ENCODE measurements around the gene TMUB1.

Gene TMUB1

DNA sequence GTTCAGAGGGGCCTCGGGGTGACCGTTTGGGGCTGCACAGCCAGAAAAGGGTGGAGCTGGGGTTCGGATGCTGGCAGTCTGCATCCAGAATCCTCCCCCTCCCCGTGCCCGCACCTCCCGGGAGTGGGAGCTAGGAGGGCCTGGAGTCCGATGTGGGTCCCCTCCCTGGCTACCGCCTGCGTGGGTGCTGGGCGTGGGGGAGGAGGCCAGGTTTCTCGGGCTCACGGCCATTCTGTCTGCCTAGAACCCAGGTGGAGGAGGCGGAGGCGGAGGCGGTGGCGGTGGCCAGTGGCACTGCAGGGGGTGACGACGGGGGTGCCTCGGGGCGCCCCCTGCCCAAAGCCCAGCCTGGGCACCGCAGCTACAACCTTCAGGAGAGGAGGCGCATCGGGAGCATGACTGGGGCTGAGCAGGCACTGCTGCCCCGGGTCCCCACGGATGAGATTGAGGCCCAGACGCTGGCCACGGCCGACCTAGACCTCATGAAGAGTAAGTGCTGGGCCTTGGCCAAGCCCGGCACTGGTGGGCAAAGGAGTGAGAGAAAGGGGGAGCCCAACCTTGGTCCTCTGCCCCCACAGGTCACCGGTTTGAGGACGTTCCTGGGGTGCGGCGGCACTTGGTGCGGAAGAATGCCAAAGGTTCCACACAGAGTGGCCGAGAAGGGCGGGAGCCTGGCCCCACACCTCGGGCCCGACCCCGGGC is 16.9 kb downstream of the TMUB1 start:
- no peak for DNase-seq (ENCODE audit: low read depth)

DNA sequence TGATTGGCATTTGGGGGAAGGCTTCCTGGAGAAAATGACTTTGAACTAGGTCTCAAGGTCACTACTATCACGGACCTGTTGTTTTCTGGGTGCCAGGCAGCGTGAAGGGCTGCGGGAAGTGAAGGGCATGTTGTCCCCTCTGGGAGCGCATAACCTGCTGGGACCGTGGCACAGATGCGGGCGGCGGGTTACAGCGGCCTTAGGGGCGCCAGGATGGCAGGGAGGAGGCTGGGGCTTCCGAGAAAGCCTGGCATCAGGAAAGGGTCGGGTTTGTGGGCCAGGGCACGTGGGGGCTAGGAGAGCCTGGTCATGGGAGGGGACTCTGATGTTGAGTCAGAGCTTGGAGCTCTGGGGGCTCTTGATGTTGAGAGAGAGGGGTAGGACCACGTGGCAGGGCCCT is 17.8 kb downstream of the TMUB1 start:
- no peak for DNase-seq (ENCODE audit: low read depth)

DNA sequence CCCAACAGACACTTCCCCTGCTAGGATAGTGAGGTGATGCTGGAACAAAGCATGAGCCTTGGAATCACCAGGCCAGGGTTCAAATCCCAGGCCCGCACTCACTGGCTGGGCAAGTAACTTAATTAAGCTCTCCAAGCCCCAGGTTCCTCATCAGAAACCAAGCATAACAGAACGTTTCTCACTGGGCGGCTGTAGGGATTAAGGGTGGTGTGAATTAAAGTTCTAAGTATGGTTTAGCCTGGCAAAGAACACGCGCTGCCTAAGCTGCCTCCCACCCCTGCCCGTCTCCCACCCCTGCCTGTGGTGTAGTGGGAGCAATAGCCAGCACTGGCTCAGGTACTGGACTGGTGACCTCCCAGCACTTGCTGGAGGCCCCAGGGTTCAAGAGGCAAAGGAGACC is 18.3 kb downstream of the TMUB1 start:
- DNase-seq (ENCODE audit: low read depth) = no peak

DNA sequence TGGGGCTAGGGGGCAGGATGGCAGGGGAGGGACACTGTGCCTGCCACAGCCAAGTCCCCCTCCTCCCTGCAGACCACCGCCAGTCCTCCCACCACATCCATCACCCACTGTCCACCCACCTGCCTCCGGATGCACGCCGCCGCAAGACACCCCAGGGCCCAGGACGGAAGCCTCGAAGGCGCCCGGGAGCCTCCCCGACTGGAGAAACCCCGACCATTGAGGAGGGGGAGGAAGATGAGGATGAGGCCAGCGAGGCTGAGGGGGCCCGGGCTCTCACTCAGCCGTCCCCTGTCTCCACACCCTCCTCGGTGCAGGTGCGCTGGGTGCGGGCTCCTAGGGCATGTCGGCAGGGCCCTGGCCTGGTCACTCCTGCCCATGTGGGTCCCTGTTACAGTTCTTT is 18.8 kb downstream of the TMUB1 start:
- DNase-seq (ENCODE audit: low read depth) = no peak

DNA sequence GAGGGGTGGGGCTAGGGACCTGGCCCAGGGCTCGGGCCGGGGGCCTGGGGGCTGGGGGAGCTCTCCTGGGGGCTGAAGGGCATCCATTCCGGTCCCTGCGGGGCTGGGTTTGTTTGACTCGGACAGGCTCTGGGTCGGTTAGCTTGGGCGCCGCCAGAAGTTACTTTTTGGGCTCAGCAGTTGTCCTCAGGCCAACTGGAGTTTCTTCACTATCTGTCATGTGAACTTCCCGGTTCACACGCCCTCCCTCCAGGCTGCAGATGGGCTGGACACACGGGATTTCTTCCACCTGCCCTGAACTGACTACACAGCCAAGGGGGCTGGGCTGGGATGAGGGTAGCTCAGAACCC is 20.1 kb downstream of the TMUB1 start:
- peak; percentile 83 for DNase-seq (ENCODE audit: low read depth)

DNA sequence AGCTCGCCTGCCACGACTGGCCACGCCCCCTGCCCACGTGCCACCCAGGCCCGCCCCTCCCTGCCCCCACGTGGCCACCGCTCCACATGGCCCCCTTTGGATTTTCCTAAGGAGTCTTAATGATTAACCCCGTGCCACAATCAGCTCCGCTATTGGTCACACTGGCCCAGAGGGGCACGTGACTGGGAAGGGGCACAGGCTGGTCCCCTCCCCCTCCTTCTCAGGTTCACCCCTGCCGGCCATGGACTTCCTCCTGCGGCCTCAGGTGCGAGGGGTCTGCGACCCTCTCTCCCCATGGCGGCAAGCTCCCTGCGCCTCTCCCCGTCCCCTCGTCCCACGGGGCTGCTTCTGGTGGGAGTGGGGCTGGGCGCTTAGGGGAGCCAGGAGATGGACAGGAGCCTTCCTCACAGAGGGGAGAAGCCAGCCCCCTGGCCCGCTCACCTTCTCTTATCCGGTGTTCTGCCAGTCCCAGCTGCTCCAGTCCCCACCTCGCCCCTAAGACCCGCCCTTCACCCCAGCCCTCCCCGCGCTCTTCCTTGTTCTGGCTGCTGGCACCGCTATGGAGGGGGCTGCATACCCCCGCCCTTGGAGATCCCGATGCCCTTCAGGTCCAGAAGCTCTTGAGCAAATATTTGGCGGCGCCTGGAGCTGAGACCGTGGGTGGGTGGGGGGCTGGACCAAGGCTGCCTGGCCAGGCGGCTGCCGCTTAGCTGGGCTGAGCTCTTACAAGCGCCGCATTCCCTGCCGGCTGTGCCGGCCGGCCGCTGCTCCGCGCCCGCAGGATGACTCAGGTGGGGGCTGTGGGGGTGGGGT is 20.7 kb downstream of the TMUB1 start:
- peak; percentile 78 for DNase-seq (ENCODE audit: low read depth)

DNA sequence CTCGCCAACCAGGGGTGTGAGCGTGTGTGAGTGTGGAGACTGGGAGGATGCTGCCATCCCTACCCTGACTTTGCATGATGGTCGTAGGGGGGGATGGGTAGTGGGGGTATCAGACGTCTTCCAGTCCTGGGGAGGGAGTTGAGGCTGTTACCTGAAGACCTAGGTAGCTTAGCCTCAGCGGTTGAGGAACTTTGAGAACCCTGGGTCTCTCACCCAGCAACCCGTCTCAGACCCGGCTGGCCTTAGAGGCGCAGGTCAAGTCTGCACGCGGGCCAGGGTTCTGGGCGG is 21.2 kb downstream of the TMUB1 start:
- DNase-seq (ENCODE audit: low read depth) = no peak

DNA sequence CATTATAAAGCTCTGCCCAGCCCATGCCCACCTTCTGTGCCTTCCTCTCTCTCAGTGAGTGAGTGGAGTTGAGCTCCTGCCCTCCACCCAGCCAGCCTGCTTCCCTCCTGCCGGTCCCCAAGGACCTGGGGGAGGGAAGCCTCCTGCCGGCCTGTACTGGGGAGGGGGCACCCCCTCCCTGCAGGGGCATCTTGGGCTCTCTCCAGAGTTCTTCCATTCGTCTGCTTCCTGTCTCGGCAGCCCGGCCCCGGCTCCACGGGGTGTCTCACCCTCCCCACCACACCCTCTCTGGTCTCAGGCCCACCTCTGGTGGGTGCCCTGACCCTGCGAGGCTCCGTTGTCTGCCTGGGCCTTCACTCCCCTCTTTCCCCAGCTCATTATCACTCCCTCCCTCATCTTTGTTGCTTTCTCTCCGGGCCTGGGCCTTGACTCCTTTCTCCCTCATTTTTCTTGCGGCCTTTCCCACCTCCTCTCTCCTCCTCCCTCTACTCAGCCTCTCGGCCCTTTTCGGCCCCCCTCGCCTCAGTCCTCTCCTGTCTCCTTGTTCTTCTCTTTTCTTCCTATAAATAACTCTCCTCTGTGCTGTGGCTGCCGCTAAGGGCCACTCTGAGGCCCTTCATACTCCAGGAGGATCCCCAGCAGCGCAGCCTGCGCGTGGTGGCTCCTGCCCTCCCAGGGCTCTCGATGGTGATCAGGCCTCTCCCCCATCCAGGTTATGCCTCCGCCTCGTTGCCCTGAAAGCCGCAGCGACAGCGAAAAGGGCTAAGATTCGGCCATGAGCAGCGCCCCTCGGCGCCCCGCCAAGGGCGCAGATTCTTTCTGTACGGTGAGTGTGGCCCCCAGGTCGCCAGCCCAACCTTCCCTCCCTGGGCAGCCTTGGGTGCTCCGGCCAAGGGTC is 21.8 kb downstream of the TMUB1 start:
- DNase-seq (ENCODE audit: low read depth) = peak; percentile 24

DNA sequence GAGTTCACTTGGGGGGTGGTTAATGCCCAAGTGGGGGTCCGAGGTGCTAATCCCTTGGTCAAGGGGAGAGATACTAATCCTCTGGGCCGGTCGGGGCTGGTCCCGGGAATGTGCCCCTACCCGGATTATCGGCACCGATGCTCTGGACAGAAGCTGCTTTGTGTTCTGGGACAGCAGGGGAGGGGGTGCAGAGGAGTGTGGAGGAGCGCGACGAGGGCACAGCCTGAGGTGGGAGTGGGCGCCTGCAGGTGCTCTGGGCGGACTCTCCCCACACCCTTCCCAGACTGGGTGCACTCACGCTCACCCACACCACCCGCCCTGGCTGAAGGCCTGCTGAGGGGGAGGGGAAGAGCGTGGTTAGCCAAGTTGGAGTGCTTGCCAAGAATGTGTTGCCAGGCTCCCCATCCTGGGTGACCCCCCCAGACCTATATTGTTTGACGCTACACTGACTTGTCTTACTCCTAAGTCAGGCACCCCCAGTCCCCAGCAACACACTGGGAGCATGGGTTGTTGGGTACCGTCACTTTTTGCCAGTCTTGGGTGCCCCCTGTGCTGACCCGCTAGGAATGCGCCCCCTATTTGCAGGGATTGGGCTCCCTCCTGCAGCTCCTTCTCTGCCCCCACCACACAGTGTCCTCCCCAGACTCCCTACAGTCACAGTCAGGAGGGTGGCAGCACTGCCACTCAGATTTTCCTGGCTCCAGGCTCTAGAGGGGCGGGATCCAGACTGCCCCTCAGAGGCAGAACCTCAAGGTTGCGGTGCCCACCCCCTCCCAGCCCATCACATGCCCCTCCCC is 22.7 kb downstream of the TMUB1 start:
- peak; percentile 71 for DNase-seq (ENCODE audit: low read depth)

DNA sequence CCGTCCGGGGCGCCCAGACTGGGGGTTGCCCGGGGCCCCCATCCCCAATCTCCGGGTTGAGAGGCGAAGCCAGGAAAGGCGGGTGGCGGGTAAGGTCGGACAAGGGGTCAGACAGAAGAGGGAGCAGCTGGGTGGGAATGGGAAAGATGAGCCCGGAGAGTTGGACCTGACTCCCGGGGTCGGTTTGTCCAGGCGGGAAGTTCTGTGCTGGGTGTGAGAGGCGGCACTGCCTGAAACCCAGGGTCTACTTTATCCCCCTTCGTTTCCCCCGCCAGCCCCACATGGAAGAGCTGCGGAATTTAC is 23.2 kb downstream of the TMUB1 start:
- DNase-seq (ENCODE audit: low read depth) = no peak

DNA sequence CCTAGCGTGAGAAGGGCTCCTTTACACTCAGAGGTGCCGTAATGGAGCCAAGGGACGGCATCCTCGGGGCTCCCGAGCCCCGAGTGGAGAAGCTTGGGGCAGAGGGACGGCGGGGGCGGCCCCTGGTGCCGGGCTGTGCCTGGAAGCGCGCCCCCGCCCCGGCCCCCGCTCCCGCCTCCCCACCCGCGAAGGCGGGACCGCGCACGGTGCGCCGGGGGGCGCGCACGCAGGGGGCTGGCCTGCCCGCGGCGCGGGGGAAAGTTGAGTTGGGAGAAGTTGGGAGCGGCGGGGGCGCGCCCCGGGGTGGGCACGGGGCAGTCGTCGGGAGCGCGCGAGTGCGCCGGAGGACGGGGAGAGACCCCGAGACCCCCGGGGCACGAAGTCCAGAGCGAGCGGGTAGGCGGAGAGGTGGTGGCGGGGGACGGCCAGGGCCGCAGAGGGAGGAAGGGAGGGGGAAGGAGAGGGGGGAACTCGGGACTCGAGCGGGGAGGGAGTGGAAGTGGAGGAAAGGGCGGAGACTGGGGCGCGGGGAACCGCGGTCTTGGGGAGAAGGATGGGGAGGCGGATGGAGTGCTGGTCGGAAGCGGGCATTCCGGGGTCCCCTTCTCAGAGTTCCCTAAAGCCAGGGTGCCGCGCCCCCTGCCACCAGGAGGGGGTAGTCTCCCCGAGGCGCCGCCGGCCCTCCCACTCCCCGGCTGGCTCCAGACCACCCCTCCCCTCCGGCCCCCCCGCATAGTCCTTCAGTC is 23.8 kb downstream of the TMUB1 start, which contains the start of gene SLC4A2:
Gene SLC4A2, plus strand, starts transcription at position 223 of the 746 bp plus-strand sequence. CDS start 2,399 bp downstream, outside the sequence.
- peak; percentile 69 for DNase-seq (ENCODE audit: low read depth)

DNA sequence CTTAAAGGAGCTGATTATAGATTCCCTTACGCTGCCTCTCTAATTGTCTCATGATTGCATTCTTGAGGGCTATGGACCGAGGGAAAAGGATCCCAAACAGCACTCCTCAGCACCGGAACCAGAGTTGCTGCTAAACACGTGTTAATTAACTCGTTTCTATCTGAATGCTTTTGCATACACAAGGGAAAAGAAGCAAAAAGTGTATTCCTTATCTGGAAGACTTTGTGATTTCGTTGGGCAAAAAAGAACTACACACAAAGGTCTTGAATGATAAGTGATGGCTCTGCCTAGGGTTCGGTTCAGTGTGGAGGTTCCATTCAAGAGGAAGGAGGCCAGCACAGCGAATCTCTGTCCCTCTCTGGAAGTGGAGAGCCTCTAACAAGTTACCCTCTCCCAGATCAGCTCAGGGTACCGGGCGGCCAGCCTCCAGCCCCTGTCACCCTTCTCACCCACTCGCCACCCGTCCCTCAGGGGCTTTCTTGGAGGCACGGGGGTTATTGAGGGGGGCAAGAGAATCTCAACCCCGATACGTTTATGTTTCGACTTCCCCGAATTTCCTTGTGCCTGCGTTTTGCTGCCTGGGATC is 24.4 kb downstream of the TMUB1 start:
- DNase-seq (ENCODE audit: low read depth) = peak; percentile 56

DNA sequence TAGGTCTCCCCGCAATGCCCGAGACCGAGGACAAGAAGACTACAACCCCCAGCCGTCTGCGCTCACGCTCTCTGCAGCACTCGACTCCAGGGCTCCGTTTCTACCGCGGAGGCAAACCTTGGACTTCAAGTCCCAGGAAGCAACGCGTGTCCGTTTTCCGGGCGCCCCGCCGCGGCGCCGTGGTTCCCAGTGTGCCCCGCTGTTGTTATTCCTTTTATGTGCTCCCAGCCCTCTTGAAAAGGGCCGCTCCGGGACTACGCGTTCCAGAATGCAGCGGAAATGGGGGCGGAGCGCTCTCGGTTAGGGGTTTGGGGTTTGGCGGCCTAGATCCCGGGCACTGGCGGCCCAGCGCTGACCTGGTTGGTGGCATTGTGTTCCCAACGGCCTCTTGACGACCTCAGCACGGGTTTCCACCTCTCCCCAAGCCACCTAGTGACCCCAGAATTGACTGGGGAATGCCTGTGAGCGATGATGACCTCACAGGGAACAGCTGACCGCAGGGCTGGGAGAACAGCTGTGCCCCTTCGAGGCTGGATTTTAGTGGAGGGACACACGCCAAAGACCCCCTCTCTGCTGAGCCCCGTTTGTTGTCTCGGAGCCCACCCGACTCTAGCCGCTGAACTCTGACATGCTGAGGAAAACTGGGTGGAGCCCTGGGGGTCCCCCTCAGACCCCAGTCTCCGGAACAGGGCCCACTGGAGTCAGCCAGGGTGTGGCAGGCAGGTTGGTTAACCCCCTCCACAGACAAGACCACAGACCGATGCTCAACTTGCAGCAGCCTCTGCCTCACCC is 25.1 kb downstream of the TMUB1 start:
- DNase-seq (ENCODE audit: low read depth) = peak; percentile 100

DNA sequence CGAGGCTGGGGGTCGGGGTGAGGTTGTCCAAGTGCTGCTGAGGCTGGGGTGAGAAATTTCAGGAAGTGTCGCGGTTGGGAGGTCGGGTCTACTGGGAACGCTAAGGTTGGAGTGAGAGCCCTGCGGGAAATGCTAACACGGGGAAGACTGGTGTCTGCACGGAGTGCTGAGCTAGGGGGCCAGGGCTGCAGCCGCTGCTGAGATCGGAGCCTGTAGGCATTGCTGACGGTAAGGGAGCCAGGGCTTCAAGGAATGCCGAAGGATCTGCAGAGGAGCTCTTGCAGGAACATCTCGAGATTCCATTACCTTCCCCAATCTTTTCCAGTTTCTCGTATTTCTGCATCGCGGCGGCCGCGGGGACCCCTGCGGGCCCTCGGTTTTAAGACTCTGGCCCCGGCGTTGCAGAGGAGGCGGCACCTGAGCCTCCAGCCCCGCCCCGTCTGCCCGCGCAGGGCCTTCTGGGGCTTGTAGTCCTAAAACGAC is 25.7 kb downstream of the TMUB1 start, which contains the start of gene CDK5:
Gene CDK5, minus strand, starts transcription at position 392 of the 483 bp plus-strand sequence. Its CDS starts 49 bp downstream, at position 343.
- peak; percentile 23 for DNase-seq (ENCODE audit: low read depth)

DNA sequence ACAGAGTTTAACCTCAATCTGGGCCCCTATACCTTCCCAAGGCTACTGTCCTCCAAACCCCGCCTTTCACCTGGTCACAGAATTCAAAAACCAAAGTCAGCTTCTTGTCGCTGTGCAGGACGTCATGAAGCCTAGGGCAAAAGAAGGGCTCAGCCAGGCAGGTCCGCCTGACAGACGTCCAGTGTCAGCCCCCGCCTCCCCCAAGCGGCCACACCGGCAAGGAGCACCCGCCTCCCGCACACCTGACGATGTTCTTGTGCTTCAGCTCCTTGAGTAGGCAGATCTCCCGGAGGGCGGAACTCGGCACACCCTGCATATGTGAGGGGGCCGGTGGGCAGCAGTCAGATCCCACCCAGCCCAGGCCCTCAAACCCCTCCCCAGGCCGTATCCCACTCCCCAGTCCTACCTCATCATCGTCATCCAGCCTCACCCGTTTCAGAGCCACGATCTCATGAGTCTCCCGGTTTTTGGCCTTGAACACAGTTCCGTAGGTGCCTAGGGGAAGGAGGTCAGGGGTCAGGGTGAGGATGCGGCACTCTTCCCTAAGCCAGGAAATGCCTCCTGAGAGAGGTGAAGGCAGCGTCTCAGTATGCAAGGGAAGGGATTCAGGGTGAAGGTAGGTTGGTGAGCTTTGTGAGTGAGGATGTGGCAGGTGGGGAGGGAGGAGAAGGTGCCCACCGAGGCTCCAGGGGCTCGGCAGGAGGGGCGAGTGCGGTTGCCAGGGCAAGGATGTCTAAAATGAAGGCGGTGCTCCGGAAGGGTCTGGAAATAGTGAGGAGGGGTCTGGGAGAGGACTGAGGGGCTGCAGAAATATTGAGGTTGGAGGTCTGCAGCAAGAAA is 26.4 kb downstream of the TMUB1 start:
- DNase-seq (ENCODE audit: low read depth) = no peak

DNA sequence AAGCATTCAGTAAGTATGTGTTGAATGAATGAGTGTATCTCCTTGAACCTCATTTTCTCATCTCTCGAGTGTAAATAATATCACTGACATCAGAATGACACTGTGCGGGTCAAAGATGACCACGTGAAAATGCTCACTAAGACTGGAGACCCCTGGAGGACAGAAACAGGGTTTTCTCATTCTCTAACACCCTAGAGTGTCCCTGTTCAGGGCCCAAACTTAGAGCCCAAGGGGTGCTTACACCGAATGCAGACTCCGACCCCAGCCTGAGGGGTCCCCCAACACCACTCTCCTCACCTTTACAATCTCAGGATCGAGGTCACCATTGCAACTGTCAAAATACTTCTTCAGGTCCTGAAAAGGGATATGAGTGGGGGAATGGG is 27.0 kb downstream of the TMUB1 start:
- DNase-seq (ENCODE audit: low read depth) = no peak

DNA sequence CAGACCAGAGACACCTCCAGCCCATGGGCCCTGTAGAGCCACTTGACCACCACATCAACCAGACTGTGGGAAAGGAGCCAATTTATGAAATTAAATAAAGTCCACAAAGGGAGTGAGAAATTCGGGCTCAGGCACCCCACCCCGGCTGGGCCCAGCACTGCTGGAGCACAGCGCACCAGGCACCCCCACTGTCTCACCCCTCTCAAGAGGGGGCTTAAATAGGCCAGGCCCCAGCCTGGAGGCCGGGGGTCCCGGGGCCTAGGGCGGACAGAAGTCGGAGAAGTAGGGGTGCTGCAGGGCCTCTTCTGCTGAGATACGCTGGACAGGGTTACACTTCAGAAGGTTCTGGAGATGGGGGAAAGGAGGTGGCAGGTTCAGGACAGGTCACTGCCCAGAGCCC is 29.5 kb downstream of the TMUB1 start:
- DNase-seq (ENCODE audit: low read depth) = no peak

DNA sequence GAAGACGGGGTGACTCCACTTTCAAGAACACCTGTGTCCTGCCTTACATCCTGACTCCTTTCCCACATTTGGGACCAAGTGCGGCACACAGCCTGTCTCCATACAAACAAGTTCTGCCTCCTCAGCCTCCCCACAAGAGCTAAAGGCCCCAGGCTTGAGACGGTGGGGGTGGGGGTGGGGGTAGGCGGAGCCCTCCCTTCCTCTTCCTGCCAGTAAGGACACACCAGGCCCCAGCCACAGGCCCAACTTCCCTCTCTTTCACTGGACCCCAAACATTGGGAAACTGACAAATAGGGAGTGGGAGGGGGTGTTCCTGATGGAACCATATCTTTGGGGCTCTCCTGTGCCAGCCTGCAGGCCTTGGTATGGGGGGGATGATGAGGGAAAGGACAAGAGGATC is 30.2 kb downstream of the TMUB1 start:
- no peak for DNase-seq (ENCODE audit: low read depth)

DNA sequence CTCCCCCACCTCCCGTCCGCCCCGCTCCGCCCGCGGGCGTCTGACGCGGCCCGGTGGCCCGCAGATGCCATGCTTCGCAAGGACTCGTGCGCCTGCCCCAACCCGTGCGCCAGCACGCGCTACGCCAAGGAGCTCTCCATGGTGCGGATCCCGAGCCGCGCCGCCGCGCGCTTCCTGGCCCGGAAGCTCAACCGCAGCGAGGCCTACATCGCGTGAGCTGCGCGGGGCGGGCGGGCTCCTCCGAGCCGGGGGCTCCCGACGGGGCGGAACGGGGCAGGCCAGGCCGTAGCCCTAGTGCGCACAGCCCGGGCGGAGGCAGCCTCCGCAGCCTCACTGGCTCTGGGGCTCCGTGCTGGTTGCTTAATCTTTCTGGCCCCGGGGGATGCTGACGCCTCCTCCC is 32.2 kb downstream of the TMUB1 start:
- peak; percentile 65 for DNase-seq (ENCODE audit: low read depth)

Measured in amniotic epithelial cell (primary cell).